BJ (cell line): Measurements from ENCODE around the gene RNF227. TPM values are rescaled to one million over a fixed set of nuclear protein-coding genes. Genes with fewer than 3 reads are reported as not detected.

Experiments used
- polyA plus RNA-seq: library from polyadenylated mRNA; depleted of rRNA; stranded (reverse); fragments of >200 nt; gene quantifications from 2 replicates; pipeline ENCODE4 v1.2.3, GENCODE V29; 2011; rRNA removed
- small RNA-seq: library from RNA; depleted of rRNA; stranded (forward); fragments of <200 nt; gene quantifications from one replicate; pipeline ENCODE3, GENCODE V24; 2012; ENCODE audit warnings: low replicate concordance, low read depth; ENCODE audit not compliant: insufficient read length

RNF227 gene
- polyA plus RNA-seq, 1 experiment, result 2.2 TPM

Small RNA genes within 50 kb of the gene (small RNA-seq; reads per million reads assigned to genes)
- gene SCARNA21, result 0.63 reads per million

Other genes starting within 250 kb of the RNF227 start
- gene TP53, start 228.8 kb downstream of the RNF227 start, polyA plus RNA-seq, result 27.6 and 48.4 TPM in 2 replicates
- gene WRAP53, start 227.8 kb downstream of the RNF227 start, polyA plus RNA-seq, result 5.8 and 7.9 TPM in 2 replicates
- gene EFNB3, start 211.1 kb downstream of the RNF227 start, polyA plus RNA-seq, result 4.9 and 5.3 TPM in 2 replicates
- 0.09 and 0.10 TPM in 2 replicates for gene DNAH2, start 198.5 kb downstream of the RNF227 start, polyA plus RNA-seq
- 0.91 and 1.2 TPM in 2 replicates for gene KDM6B, start 82.1 kb downstream of the RNF227 start, polyA plus RNA-seq
- 0.25 and 0.29 TPM in 2 replicates for gene TMEM88, start 61.2 kb downstream of the RNF227 start, polyA plus RNA-seq
- 74.9 and 82.7 TPM in 2 replicates for gene NAA38, start 58.7 kb downstream of the RNF227 start, polyA plus RNA-seq
- gene CYB5D1, start 58.3 kb downstream of the RNF227 start, polyA plus RNA-seq, result 6.7 and 7.9 TPM in 2 replicates
- gene CHD3, start 27.5 kb downstream of the RNF227 start, polyA plus RNA-seq, result 43.5 and 49.1 TPM in 2 replicates
- gene KCNAB3, start 13.6 kb upstream of the RNF227 start, polyA plus RNA-seq, result 1.9 TPM in 2 replicates
- 204 and 264 TPM in 2 replicates for gene TRAPPC1, start 15.7 kb upstream of the RNF227 start, polyA plus RNA-seq
- gene CNTROB, start 15.9 kb upstream of the RNF227 start, polyA plus RNA-seq, result 19.4 and 26.8 TPM in 2 replicates
- 0.01 TPM in 1 of 2 replicates, not detected in the other for gene GUCY2D, start 86.3 kb upstream of the RNF227 start, polyA plus RNA-seq
- gene ALOX15B, start 122.8 kb upstream of the RNF227 start, polyA plus RNA-seq, result not detected in 2 replicates
- not detected in 2 replicates for gene ALOX12B, start 171.4 kb upstream of the RNF227 start, polyA plus RNA-seq
- gene ALOXE3, start 202.2 kb upstream of the RNF227 start, polyA plus RNA-seq, result 0.04 and 0.10 TPM in 2 replicates
- not detected in 2 replicates for gene HES7, start 207.8 kb upstream of the RNF227 start, polyA plus RNA-seq
- 5.1 and 7.7 TPM in 2 replicates for gene PER1, start 236.1 kb upstream of the RNF227 start, polyA plus RNA-seq
- gene VAMP2, start 246.7 kb upstream of the RNF227 start, polyA plus RNA-seq, result 20.1 and 22.8 TPM in 2 replicates